H1 (cell line): ENCODE measurements around the gene ARHGAP15. TPM values are rescaled to one million over a fixed set of nuclear protein-coding genes. Genes with fewer than 3 reads are reported as not detected.

ENCODE experiments used
- CTCF ChIA-PET: fragments of 300-600 bp; sonication (Branson Sonifier 250); formaldehyde crosslinking; loops from one replicate; lab custom pipeline; 2021; ENCODE audit not compliant: partially characterized antibody; lab: Charles Lee
- POLR2A ChIA-PET: fragments of 300-600 bp; sonication (Branson Sonifier 250); formaldehyde crosslinking; loops from one replicate; lab custom pipeline; 2021; ENCODE audit warnings: inconsistent platforms; ENCODE audit not compliant: partially characterized antibody; lab: Charles Lee
- DNase-seq, 2 experiments: peaks; one replicate each; pipeline versions ENCODE4 v3.0.0 to v3.0.0-alpha.2; 2010 to 2022; ENCODE audit warnings: low spot score in 2 of 2, low read depth in 1 of 2, mixed read lengths in 1 of 2
- FAIRE-seq: peaks from 2 replicates; lab custom pipeline; 2011; peaks lifted over from hg19 to GRCh38; lab: Jason Lieb, UNC
- H2AFZ ChIP-seq: 2 replicates; pipeline ENCODE4 v1.8.1; 2012; ENCODE audit warnings: low read length, inconsistent platforms
- H2AK5ac ChIP-seq: 2 replicates; pipeline ENCODE4 v1.6.1; 2013; ENCODE audit warnings: low read depth, low read length
- H2BK120ac ChIP-seq: replicated peaks from 2 replicates; pipeline ENCODE3; 2013; ENCODE audit warnings: low read depth, low read length, inconsistent platforms
- H2BK12ac ChIP-seq: 2 replicates; pipeline ENCODE4 v1.6.1; 2013; ENCODE audit warnings: low read depth, low read length
- H2BK15ac ChIP-seq: 2 replicates; pipeline ENCODE4 v1.6.1; 2013; ENCODE audit warnings: low read length
- H2BK20ac ChIP-seq: 2 replicates; pipeline ENCODE4 v1.6.1; 2013; ENCODE audit warnings: low read length
- H2BK5ac ChIP-seq: 2 replicates; pipeline ENCODE4 v1.6.1; 2013; ENCODE audit warnings: low read depth, low read length
- H3K14ac ChIP-seq: 2 replicates; pipeline ENCODE4 v1.6.1; 2013; ENCODE audit warnings: inconsistent platforms; ENCODE audit not compliant: insufficient read length
- H3K18ac ChIP-seq: 2 replicates; pipeline ENCODE4 v1.6.1; 2013; ENCODE audit warnings: low read length; ENCODE audit errors: extremely low read depth
- H3K23ac ChIP-seq: 2 replicates; pipeline ENCODE4 v1.6.1; 2013; ENCODE audit warnings: inconsistent platforms; ENCODE audit not compliant: insufficient read length
- H3K23me2 ChIP-seq: 2 replicates; pipeline ENCODE4 v1.6.1; 2013; ENCODE audit warnings: low read depth, low read length
- H3K27ac ChIP-seq: 2 replicates; pipeline ENCODE4 v1.6.1; 2011; ENCODE audit warnings: low read depth, low read length, inconsistent platforms
- H3K27me3 ChIP-seq, 4 experiments: replicated peaks in 1 of 4; 1 replicate in 1 of 4; 2 replicates in 3 of 4; pipeline versions ENCODE4 v1.6.1 to v1.8.1; 2011 to 2013; ENCODE audit warnings: low read length in 3 of 4, mild to moderate bottlenecking in 3 of 4, inconsistent platforms in 2 of 4, mixed read lengths in 2 of 4, moderate library complexity in 1 of 4; ENCODE audit not compliant: control insufficient read depth in 3 of 4, insufficient read depth in 3 of 4; ENCODE audit errors: extremely low read depth in 1 of 4
- H3K36me3 ChIP-seq, 4 experiments: 2 replicates each; pipeline versions ENCODE4 v1.6.1 to v1.8.1; 2011 to 2013; ENCODE audit warnings: mild to moderate bottlenecking in 4 of 4, low read length in 3 of 4, moderate library complexity in 2 of 4, control low read depth in 1 of 4, inconsistent platforms in 1 of 4; ENCODE audit not compliant: insufficient read depth in 4 of 4, control insufficient read depth in 2 of 4
- H3K4ac ChIP-seq: replicated peaks from 2 replicates; pipeline ENCODE3; 2013; ENCODE audit warnings: low read length, low read depth, mixed read lengths, inconsistent platforms; ENCODE audit not compliant: insufficient read length
- H3K4me1 ChIP-seq, 4 experiments: replicated peaks in 1 of 4; 1 replicate in 1 of 4; 2 replicates in 3 of 4; pipeline versions ENCODE4 v1.6.1 to v1.8.1; 2011 to 2013; ENCODE audit warnings: low read length in 3 of 4, inconsistent platforms in 2 of 4, mixed read lengths in 1 of 4; ENCODE audit not compliant: insufficient read depth in 4 of 4, control insufficient read depth in 3 of 4
- H3K4me2 ChIP-seq, 2 experiments: 2 replicates each; pipeline versions ENCODE4 v1.6.1 to v1.8.1; 2011 to 2013; ENCODE audit warnings: low read depth in 2 of 2, low read length in 2 of 2, control low read depth in 1 of 2, inconsistent platforms in 1 of 2, mild to moderate bottlenecking in 1 of 2; ENCODE audit not compliant: insufficient read depth in 1 of 2
- H3K4me3 ChIP-seq, 4 experiments: fragments of 200-600, 300-600 bp in 1 of 4; sonication (generic), shearing (Covaris generic), sonication (Bioruptor Twin) in 1 of 4; 2 replicates each; pipeline versions ENCODE4 v1.5.1 to v1.8.1; 2011 to 2016; ENCODE audit warnings: low read length in 4 of 4, low read depth in 3 of 4, control low read depth in 2 of 4, inconsistent platforms in 2 of 4, mild to moderate bottlenecking in 2 of 4, mixed read lengths in 1 of 4, moderate library complexity in 1 of 4; ENCODE audit not compliant: insufficient read depth in 2 of 4; ENCODE audit errors: extremely low read depth in 1 of 4
- H3K56ac ChIP-seq: replicated peaks from 2 replicates; pipeline ENCODE3; 2013; ENCODE audit warnings: low read depth, mild to moderate bottlenecking, mixed read lengths, low read length, inconsistent platforms; ENCODE audit not compliant: insufficient read length
- H3K79me1 ChIP-seq: 2 replicates; pipeline ENCODE4 v1.6.1; 2013; ENCODE audit warnings: low read depth, low read length, control low read depth
- H3K79me2 ChIP-seq, 2 experiments: 2 replicates each; pipeline versions ENCODE4 v1.6.1 to v1.8.1; 2012 to 2013; ENCODE audit warnings: low read length in 2 of 2, mild to moderate bottlenecking in 2 of 2, inconsistent platforms in 1 of 2; ENCODE audit not compliant: insufficient read depth in 2 of 2, control insufficient read depth in 1 of 2
- H3K9ac ChIP-seq, 4 experiments: replicated peaks in 1 of 4; 1 replicate in 1 of 4; 2 replicates in 3 of 4; pipeline versions ENCODE4 v1.6.1 to v1.8.1; 2011 to 2013; ENCODE audit warnings: low read depth in 3 of 4, low read length in 3 of 4, control low read depth in 2 of 4, mild to moderate bottlenecking in 2 of 4, moderate library complexity in 2 of 4, inconsistent platforms in 1 of 4; ENCODE audit errors: extremely low read depth in 1 of 4
- H3K9me3 ChIP-seq, 2 experiments: 2 replicates each; pipeline versions ENCODE4 v1.6.1 to v1.8.1; 2012 to 2013; ENCODE audit warnings: mild to moderate bottlenecking in 2 of 2, moderate library complexity in 2 of 2, control low read depth in 1 of 2, inconsistent platforms in 1 of 2, low read depth in 1 of 2, low read length in 1 of 2, mixed read lengths in 1 of 2; ENCODE audit not compliant: insufficient read depth in 2 of 2
- H4K20me1 ChIP-seq, 2 experiments: replicated peaks in 1 of 2; 2 replicates each; pipeline versions ENCODE3 to v1.8.1; 2011 to 2013; ENCODE audit warnings: inconsistent platforms in 2 of 2, low read length in 2 of 2, mild to moderate bottlenecking in 1 of 2; ENCODE audit not compliant: insufficient read depth in 2 of 2, control insufficient read depth in 1 of 2
- H4K5ac ChIP-seq: 2 replicates; pipeline ENCODE4 v1.6.1; 2013; ENCODE audit warnings: low read length, low read depth, mixed read lengths, inconsistent platforms; ENCODE audit not compliant: insufficient read length
- H4K8ac ChIP-seq: 2 replicates; pipeline ENCODE4 v1.8.0; 2013; ENCODE audit warnings: mild to moderate bottlenecking, moderate library complexity, low read length, inconsistent platforms; ENCODE audit not compliant: insufficient read depth; ENCODE audit errors: extremely low read depth
- H4K91ac ChIP-seq: replicated peaks from 2 replicates; pipeline ENCODE3; 2013; ENCODE audit warnings: low read length, mixed read lengths, inconsistent platforms; ENCODE audit not compliant: insufficient read length
- CTCF ChIP-seq, 3 experiments: IDR thresholded peaks; 1 replicate in 2 of 3; 2 replicates in 1 of 3; pipeline versions ENCODE4 v1.5.1 to v1.6.1; 2011; ENCODE audit warnings: low read length in 3 of 3, mild to moderate bottlenecking in 3 of 3, inconsistent platforms in 2 of 3, low read depth in 1 of 3, moderate library complexity in 1 of 3; ENCODE audit not compliant: insufficient read depth in 1 of 3; ENCODE audit errors: control extremely low read depth in 1 of 3
- RAD21 ChIP-seq, 2 experiments: IDR thresholded peaks in 1 of 2; conservative IDR thresholded peaks in 1 of 2; 2 replicates each; pipeline ENCODE4 v1.6.1; 2011; ENCODE audit warnings: low read depth in 2 of 2, low read length in 2 of 2, improper control_type of control experiment in 1 of 2, inconsistent platforms in 1 of 2, mild to moderate bottlenecking in 1 of 2, moderate library complexity in 1 of 2
- SIX5 ChIP-seq: IDR thresholded peaks from 2 replicates; pipeline ENCODE4 v1.6.1; 2011; ENCODE audit warnings: mild to moderate bottlenecking, low read depth, low read length
- WGBS, 2 experiments: shearing (Covaris generic) in 1 of 2; methylation state at CpG; one replicate each; pipeline versions ENCODE4 v1.1.6 to v1.1.7; 2013 to 2015; ENCODE audit warnings: low lambda C conversion rate in 2 of 2, mixed read lengths in 2 of 2, inconsistent platforms in 1 of 2, low coverage in 1 of 2, missing lambda C conversion rate in 1 of 2; ENCODE audit not compliant: insufficient replicate concordance in 2 of 2, insufficient coverage in 1 of 2, insufficient read length in 1 of 2; ENCODE audit errors: extremely low coverage in 1 of 2, missing lambda C conversion rate in 1 of 2; 5-methylcytosine and 5-hydroxymethylcytosine counted together
- polyA plus RNA-seq, 7 experiments: library from polyadenylated mRNA; depleted of rRNA in 3 of 7; stranded (reverse) in 5 of 7; unstranded in 2 of 7; fragments of >200 nt in 5 of 7; fragments of 200-250 nt in 2 of 7; gene quantifications; 1 replicate in 5 of 7; 2 replicates in 1 of 7; 4 replicates in 1 of 7; pipeline versions ENCODE4 v1.2.1 to v1.2.3, GENCODE V29; 2011 to 2013; ENCODE audit warnings: missing spikeins in 2 of 7, mixed read lengths in 2 of 7
- total RNA-seq: library from RNA; stranded (reverse); fragmentation: NEBNext Ultra II Directional; extraction: Animal tissue kit (Norgen Biotek cat#: 25700); gene quantifications from 2 replicates; pipeline ENCODE4 v1.2.1, GENCODE V29; 2021

Gene ARHGAP15
- total and polyA plus RNA-seq, 2 of the 8 experiments (the other 6 are each of a cell fraction or from before 2014, with no cell fraction given): not detected

GRCh38 chr2:143582046-143582747 lies 453.0 kb downstream of the ARHGAP15 start:
- Histone ChIP-seq H3K56ac (no peak overlapping the region), H3K9me3 (no peaks in the 10 kb centered on the region), H4K91ac (no peak overlapping the region), H3K79me2 (no peaks in the 10 kb centered on the region), H4K8ac (no peak overlapping the region), H2BK15ac (no peak overlapping the region), H3K4me2 (no peak overlapping the region), H3K36me3 (no peaks in the 10 kb centered on the region), H3K79me1 (no peaks in the 10 kb centered on the region), H3K4ac (no peak overlapping the region), H2AFZ (no peak overlapping the region), H4K20me1 (no peaks in the 10 kb centered on the region), H3K4me1 (peaks cover 0 to 4% (median 0%) of the 10 kb centered on the region in 4 experiments; a peak in 1 of 7 replicates), H4K5ac (no peak overlapping the region), H2BK5ac (no peak overlapping the region), H3K4me3 (no peak overlapping the region), H3K14ac (no peak overlapping the region), H2AK5ac (no peak overlapping the region), H3K23me2 (no peaks in the 10 kb centered on the region), H3K9ac (no peak overlapping the region), H3K27me3 (no peaks in the 10 kb centered on the region), H2BK20ac (no peak overlapping the region), H3K27ac (no peak overlapping the region), H2BK120ac (no peak overlapping the region), H3K23ac (no peak overlapping the region), H3K18ac (no peak overlapping the region), H2BK12ac (no peak overlapping the region)
- FAIRE-seq (no peak), DNase-seq (no peak)
- WGBS, 2 experiments: 82% methylated on average over 5 of the region's 5 CpGs; no CpG with 5 or more reads in 1 of the 2 experiments
- POLR2A ChIA-PET: no interaction called here
- no peak for TF ChIP-seq SIX5
- TF ChIP-seq RAD21 (IDR thresholded peaks at IDR 0.05 in 1 of 2, conservative IDR thresholded peaks at IDR 0.05 in 1 of 2; ENCODE audit: low read depth in 2 of 2, low read length in 2 of 2): peak; percentile 73 to 79
- peak in 2 of 3 experiments; percentile 46 to 49; a peak in 3 of 4 replicates for TF ChIP-seq CTCF (IDR thresholded peaks at IDR 0.05; ENCODE audit: control extremely low read depth in 1 of 3, insufficient read depth in 1 of 3, low read depth in 1 of 3, low read length in 3 of 3)
- CTCF ChIA-PET: interaction anchor here (0.6 to 1.2 kb wide), 6 partner anchors 19 to 491 kb away, joined by 3 to 4 read pairs (median 3); no protein-coding TSS in a partner anchor
